ENCODE measurements around the gene JMJD8.

DNA sequence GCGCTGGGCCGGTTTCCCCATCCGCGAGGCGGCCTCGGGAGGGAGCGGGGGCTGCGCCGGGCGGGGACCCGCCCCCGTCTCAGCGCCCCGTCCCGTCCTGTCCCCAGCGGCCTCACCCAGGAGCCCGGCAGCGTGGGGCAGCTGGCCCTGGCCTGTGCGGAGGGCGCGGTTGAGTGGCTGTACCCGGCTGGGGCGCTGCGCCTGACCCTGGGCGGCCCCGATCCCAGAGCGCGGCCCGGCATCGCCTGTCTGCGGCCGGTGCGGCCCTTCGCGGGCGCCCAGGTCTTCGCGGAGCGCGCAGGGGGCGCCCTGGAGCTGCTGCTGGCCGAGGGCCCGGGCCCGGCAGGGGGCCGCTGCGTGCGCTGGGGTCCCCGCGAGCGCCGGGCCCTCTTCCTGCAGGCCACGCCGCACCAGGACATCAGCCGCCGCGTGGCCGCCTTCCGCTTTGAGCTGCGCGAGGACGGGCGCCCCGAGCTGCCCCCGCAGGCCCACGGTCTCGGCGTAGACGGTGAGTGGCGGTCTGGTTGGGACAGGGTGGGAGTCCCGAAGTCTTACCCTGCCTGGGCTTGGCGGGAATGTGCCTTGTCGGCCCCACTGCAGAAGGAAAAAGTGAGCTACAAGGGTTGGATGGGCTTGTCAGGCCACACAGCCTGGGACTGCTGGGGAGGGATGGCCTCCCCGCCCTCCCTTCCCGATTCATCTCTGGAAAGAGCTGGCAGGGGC lies 31.5 kb upstream of the JMJD8 start:
- TF ChIP-seq POLR2A (IDR thresholded peaks at IDR 0.05) (no peak), EP300 (IDR thresholded peaks at IDR 0.05; ENCODE audit: low read depth) (no peak)
- TF ChIP-seq, protein P1, sequence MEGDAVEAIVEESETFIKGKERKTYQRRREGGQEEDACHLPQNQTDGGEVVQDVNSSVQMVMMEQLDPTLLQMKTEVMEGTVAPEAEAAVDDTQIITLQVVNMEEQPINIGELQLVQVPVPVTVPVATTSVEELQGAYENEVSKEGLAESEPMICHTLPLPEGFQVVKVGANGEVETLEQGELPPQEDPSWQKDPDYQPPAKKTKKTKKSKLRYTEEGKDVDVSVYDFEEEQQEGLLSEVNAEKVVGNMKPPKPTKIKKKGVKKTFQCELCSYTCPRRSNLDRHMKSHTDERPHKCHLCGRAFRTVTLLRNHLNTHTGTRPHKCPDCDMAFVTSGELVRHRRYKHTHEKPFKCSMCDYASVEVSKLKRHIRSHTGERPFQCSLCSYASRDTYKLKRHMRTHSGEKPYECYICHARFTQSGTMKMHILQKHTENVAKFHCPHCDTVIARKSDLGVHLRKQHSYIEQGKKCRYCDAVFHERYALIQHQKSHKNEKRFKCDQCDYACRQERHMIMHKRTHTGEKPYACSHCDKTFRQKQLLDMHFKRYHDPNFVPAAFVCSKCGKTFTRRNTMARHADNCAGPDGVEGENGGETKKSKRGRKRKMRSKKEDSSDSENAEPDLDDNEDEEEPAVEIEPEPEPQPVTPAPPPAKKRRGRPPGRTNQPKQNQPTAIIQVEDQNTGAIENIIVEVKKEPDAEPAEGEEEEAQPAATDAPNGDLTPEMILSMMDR (IDR thresholded peaks at IDR 0.05), result no peak

Measured in transverse colon (tissue), 3 donors.